GM18870 (cell line): ENCODE data around the gene ACOT9.
"Not testable (repeated sequence)": the region's sequence is repeated elsewhere in the genome, so short reads cannot be mapped to it uniquely, and the experiment has no call there.

ENCODE experiments used
- ATAC-seq: cut with Tn5 transposase; IDR thresholded peaks from one replicate; pipeline ENCODE4 v1.9.1; 2021; ENCODE audit warnings: moderate library complexity; ENCODE audit not compliant: unreplicated experiment

ACOT9 gene

GRCh38 chrX:23742697-23743622 lies at the start of gene ACOT9:
Gene ACOT9 (minus strand): TSS chrX:23743276. CDS start chrX:23743144, 132 bp downstream.
- ATAC-seq, result peak; percentile 81

- no peak for ATAC-seq
Measured at GRCh38 chrX:23790155-23790497, 47.0 kb upstream of the ACOT9 start.

DNA sequence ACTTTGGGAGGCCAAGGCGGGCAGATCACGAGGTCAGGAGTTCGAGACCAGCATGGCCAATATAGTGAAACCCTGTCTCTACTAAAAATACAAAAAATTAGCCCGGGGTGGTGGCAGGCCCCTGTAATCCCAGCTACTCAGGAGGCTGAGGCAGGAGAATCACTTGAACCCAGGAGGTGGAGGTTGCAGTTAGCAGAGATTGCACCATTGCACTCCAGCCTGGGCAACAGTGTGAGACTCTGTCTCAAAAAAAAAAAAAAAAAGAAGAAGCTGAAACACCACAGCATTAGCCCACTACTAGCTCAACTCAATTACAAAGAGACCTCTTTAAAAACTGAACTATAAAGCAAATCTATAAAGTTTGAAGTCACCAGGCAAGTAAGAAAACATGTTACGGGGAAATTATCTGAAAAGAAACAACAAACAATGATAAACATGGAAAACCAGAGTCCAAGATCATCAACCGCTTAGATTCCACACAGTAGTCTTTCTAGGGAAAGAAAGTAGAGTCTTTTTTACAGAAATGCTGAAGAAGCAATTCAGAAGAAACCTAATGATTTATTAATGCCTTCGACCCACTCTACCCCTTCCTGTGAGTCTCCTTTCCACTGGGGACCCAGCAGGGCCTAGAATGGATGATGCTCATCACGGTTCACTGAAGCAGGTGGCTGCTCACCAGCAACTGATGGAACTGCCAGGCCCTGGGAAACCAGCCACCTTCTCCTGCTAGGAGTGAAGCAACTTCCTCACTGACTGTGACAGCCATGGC lies 46.5 kb upstream of the ACOT9 start:
- ATAC-seq, result no peak

- no peak for ATAC-seq
Measured at GRCh38 chrX:23788946-23789345, 45.9 kb upstream of the ACOT9 start.

DNA sequence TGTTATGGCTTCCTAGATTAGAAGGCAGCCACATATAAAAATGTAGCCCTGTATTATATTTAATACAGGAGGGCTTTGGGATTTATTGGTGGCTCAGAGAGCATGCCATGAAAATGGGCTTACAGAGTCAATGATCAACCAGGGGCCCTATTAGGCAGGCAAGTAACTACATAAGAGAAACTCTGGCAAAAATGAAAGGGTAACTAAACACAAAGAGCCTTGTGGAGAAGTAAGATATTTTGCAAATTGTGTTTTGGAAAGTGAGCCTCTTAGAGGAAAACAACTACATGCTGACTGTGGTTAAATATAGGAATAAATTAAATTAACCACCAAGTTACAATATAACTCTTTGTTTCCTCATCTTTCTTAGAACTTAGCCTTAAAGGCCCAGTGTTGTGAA lies 45.4 kb upstream of the ACOT9 start:
- peak; percentile 59 for ATAC-seq

DNA sequence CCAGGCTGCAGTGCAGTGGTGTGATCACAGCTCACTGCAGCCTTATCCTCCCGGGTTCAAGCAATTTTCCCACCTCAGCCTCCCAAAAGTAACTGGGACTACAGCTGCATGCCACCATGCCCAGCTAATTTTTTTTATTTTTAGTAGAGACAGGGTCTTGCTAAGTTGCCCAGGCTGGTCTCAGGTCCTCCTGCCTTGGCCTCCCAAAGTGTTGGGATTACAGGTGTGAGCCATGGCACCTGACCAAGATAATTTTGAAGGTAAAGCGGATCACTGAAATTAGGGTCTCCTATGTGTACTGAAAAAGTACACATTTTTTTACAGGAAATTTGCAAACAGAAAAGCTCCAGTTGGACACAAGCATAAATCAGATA lies 44.7 kb upstream of the ACOT9 start:
- no peak for ATAC-seq

DNA sequence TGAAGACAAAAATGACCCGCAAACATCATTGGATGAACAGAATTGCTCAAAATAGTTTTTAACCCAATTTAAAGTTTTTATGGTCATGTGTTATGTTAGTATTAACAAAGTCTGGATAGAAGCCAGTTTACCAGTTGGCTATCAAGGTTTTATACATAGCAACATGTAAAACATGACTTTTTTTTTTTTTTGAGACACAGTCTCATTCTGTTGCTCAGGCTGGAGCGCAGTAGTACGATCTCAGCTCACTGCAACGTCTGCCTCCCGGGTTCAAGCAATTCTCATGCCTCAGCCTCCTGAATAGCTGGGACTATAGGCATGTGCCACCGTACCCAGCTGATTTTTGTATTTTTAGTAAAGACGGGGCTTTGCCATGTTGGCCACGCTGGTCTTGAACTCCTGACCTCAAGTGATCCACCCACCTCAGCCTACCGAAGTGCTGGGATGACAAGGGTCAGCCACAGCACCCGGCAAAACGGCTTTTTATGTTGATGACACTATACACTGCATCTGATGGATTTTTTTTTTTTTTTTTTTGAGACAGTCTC lies 43.3 kb upstream of the ACOT9 start:
- ATAC-seq, result no peak

- no peak for ATAC-seq
Measured at GRCh38 chrX:23785580-23785979, 42.5 kb upstream of the ACOT9 start.

DNA sequence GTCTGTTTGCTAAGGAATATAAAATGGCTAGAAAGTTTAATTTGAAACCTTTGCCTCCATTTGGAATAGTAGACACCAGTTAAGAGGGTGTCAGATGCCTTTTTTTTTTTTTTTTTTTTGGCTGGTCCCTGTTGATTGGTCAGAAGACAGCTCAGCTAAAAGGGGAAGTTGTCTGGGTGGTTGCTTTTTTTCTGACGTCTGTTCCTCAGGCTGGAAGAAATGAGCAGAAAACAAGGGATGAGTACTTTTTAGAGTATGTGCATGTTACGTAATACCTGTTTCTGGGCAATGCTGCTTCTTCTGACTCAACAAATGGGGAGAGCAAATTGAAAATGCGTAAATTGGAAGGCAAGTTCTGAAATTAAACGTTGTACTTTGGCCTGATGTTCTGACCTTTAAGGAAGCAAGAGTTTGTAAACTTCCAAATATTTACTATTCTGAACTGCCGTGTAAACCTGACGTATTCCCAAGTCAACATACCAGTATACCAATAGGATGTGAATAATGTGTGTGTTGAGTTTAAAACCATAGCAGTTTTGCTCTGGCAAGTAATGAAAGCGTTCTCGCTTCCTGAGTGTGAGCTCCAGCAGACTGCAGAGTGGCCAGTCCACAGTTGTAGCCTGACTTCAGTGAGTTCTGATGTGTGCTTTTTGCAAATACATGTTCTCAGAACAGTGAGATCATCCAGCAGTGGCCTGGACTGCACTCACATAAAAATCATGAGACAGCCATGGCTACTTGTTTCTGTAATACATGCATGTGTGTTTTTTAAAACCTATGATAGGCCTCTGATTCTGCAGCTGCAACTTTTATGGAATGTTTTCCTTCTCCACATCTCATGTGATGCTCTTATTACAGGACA lies 41.6 kb upstream of the ACOT9 start:
- ATAC-seq, result no peak

DNA sequence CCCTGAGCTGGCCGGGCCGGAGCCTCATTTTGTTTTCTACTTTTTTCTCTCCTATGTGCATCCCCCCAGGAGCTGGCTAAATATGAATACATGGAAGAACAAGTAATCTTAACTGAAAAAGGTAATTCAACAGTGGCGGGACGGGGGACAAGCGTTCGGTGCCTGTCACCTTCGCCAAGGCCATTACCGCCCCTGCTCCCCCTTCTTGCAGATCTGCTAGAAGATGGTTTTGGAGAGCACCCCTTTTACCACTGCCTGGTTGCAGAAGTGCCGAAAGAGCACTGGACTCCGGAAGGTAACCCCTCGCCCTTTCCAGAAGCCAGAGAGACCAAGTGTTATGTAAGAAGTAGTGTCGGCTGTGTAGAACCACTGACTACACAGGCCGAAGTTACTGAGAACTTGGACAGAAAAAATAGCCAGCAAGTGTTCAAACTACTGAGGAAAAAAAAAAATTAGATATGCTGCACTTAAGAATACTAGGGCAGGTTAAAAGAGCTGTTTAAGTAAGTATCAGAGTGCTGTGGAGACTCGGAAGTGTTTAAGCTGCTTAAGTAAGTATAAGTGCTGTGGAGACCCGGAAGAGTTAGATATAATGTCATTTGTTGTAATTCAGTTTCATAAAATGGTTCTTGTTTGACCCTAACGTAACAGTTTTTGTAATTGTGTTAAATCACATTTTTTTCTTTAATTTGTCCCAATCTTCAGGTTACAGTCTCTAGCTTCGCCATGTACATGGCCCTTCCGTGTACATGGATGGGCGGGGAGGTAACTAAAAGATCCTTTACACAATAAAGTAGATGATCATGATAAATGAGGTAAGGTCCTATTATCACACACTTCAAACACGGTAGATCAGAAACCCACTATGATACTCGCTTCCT lies 40.8 kb upstream of the ACOT9 start:
- ATAC-seq, result no peak

DNA sequence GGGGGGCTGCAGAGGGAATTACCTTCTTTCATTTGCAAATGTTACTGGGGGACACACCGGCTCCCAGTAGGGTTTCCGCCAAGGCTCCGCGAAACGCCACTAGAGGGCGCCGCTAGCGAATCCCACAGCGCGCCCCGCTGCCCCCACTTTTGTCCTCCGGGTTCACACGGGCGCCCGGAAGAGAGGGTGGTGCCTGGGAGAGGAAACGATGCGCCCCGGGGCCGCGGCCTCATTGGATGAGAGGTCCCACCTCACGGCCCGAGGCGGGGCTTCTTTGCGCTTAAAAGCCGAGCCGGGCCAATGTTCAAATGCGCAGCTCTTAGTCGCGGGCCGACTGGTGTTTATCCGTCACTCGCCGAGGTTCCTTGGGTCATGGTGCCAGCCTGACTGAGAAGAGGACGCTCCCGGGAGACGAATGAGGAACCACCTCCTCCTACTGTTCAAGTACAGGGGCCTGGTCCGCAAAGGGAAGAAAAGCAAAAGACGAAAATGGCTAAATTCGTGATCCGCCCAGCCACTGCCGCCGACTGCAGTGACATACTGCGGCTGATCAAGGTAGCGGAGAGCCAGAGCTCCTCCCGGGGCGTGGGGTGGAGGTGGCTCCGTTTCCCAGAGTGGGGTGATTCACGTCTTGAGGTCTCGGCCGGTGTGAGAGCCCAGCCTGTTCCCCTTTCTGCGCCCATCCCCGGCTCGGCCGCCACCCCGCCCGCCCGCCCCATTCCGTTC lies 40.0 kb upstream of the ACOT9 start, which contains the start of gene SAT1:
SAT1 (plus strand) TSS at position 311 of the 726 bp plus-strand sequence; CDS start at position 490, 179 bp downstream.
- peak; percentile 63 for ATAC-seq

DNA sequence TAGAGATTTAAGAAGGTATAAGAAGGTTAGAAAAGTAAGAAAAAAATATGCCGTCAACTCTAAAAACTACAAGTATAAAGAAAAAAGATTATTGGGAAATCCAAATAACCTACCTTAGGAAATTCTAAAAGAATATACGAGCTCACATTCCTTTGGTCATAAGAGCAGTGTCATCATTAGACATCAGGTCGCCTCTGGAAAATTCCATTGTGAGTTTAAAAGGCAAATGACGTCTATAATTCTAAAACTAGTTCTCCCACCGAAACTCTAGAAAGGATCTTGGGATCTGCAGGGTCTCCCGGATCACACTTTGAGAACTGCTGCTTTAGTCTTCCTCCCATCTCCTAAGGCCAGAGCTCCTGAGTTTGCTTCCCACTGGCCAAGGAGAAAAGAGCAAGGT lies 39.4 kb upstream of the ACOT9 start:
- ATAC-seq, result no peak

DNA sequence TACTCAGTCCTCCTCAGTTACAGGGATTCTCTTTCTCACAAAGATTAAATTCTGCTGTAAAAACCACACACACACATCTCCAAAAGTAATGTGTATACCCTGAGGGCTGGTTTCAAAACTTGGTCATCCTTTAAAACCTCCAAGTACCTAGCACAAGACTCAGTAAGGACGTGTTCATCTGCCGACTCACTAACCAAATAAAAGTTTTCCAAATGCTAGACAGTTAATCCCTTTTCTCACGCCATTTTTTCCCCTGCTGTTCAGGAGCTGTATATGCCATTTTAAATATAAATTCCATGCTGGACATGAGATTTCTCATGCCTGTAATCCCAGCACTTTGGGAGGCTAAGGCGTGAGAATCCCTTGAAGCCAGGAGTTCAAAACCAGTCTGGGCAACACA lies 35.9 kb upstream of the ACOT9 start:
- ATAC-seq, result no peak

- no peak for ATAC-seq
Measured at GRCh38 chrX:23776363-23776762, 33.3 kb upstream of the ACOT9 start.

- peak; percentile 85 for ATAC-seq
Measured at GRCh38 chrX:23773601-23774175, 30.6 kb upstream of the ACOT9 start.

- ATAC-seq, result not testable (repeated sequence)
Measured at GRCh38 chrX:23771086-23771485, 28.0 kb upstream of the ACOT9 start.

DNA sequence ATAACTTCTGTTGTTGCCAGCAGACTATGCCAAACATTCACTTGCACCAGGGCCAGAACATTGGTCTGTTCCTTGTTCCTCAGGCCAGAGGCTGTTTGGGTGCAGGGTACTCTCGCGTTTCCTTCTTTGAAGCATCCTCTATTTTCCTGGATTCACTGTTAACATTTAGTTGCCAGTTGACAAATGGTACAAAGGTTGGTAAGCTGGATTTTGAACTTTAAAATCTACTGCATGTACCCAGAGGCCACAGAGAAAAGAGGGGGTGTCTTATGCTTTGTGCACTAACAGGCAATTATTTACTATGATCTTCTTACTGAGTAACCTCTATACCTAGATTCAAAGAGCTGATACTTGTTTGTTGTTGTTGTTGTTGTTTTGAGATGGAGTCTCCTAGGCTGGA lies 27.1 kb upstream of the ACOT9 start:
- ATAC-seq, result no peak

- ATAC-seq, result no peak
Measured at GRCh38 chrX:23766650-23767551, 23.8 kb upstream of the ACOT9 start.
